ENCODE results near the gene NET1. TPM values are rescaled to one million over a fixed set of nuclear protein-coding genes. Genes with fewer than 3 reads are reported as not detected.

Gene NET1
- polyA plus RNA-seq, 2 of the 4 experiments (the other 2 are of a cell fraction) = 42.9 to 132 TPM

GRCh38 chr10:5442990-5443370 is 30.6 kb downstream of the NET1 start:
- ATAC-seq = no peak
- no peak overlapping the region for H3K4me3 ChIP-seq
- no peak for TF ChIP-seq GATA3 (IDR thresholded peaks at IDR 0.05; ENCODE audit: borderline replicate concordance)
- TF ChIP-seq MYC (IDR thresholded peaks at IDR 0.05; ENCODE audit: borderline replicate concordance, low read length) = no peak
- TF ChIP-seq ESRRA (IDR thresholded peaks at IDR 0.05; ENCODE audit: borderline replicate concordance, low read length) = no peak
- no peak for TF ChIP-seq TP53 (CRISPR knock-in tag; IDR thresholded peaks at IDR 0.05)
- no peak for TF ChIP-seq CHD2 (IDR thresholded peaks at IDR 0.05; ENCODE audit: low read length, partially characterized antibody)
- TF ChIP-seq HOXB13 (CRISPR knock-in tag; IDR thresholded peaks at IDR 0.05; ENCODE audit: low read depth) = no peak
- TF ChIP-seq TFCP2L1 (CRISPR knock-in tag; IDR thresholded peaks at IDR 0.05) = no peak
- no peak for TF ChIP-seq ZNF302 (CRISPR knock-in tag; IDR thresholded peaks at IDR 0.05)
- no peak for TF ChIP-seq SMC3 (IDR thresholded peaks at IDR 0.05)
- no peak for TF ChIP-seq MAZ (IDR thresholded peaks at IDR 0.05; ENCODE audit: borderline replicate concordance, low read depth, low read length)
- no peak for TF ChIP-seq POLR2AphosphoS2 (conservative IDR thresholded peaks at IDR 0.05; ENCODE audit: low read length)
- TF ChIP-seq CTCF (IDR thresholded peaks at IDR 0.05) = no peak
- TF ChIP-seq FOXS1 (CRISPR knock-in tag; IDR thresholded peaks at IDR 0.05) = no peak
- TF ChIP-seq JUNB (IDR thresholded peaks at IDR 0.05) = no peak
- TF ChIP-seq RAD21 (conservative IDR thresholded peaks at IDR 0.05 in 1 of 2, IDR thresholded peaks at IDR 0.05 in 1 of 2) = no peak
- POLR2A ChIA-PET = interaction anchor here (0.7 kb wide), 1 partner anchor 448 kb away, joined by 3 read pairs; no protein-coding TSS in a partner anchor
- no peak overlapping the region for H3K4me2 ChIP-seq
- FAIRE-seq = no peak
- H3K9me3 ChIP-seq = no peaks in the 10 kb centered on the region
- no peak overlapping the region for H3K27ac ChIP-seq
- H3K4me1 ChIP-seq = peaks cover 7% of the 10 kb centered on the region
- WGBS (ENCODE audit: missing lambda C conversion rate) = 84% methylated on average over 1 of the region's 1 CpG
- CTCF ChIA-PET = interaction anchor here (0.6 to 12.8 kb wide), 18 partner anchors 9 to 628 kb away, joined by 3 to 432 read pairs (median 5); no protein-coding TSS in a partner anchor
- no peak for DNase-seq (ENCODE audit: low read depth in 1 of 2, low spot score in 1 of 2)

- H3K4me3 ChIP-seq = no peak overlapping the region
- peaks cover 7% of the 10 kb centered on the region for H3K4me1 ChIP-seq
- CTCF ChIA-PET = interaction anchor here (0.6 to 12.8 kb wide), 11 partner anchors 9 to 628 kb away, joined by 3 to 432 read pairs (median 8); no protein-coding TSS in a partner anchor
- TF ChIP-seq ZNF302 (CRISPR knock-in tag; IDR thresholded peaks at IDR 0.05) = no peak
- TF ChIP-seq FOSL2 (IDR thresholded peaks at IDR 0.05) = no peak
- no peak for TF ChIP-seq FOSL2 (CRISPR knock-in tag; IDR thresholded peaks at IDR 0.05)
- no peak for TF ChIP-seq BHLHE40 (IDR thresholded peaks at IDR 0.05; ENCODE audit: low read depth, low read length)
- no peak for TF ChIP-seq JUNB (IDR thresholded peaks at IDR 0.05)
- TF ChIP-seq RCOR1 (IDR thresholded peaks at IDR 0.05; ENCODE audit: low read depth, low read length) = no peak
- TF ChIP-seq HES2 (IDR thresholded peaks at IDR 0.05) = no peak
- no peak for TF ChIP-seq MAX (IDR thresholded peaks at IDR 0.05)
- TF ChIP-seq KDM5A (IDR thresholded peaks at IDR 0.05) = no peak
- no peak for TF ChIP-seq BCL3 (IDR thresholded peaks at IDR 0.05)
- TF ChIP-seq CHD4 (IDR thresholded peaks at IDR 0.05; ENCODE audit: borderline replicate concordance) = no peak
- no peak for TF ChIP-seq HOXB5 (CRISPR knock-in tag; IDR thresholded peaks at IDR 0.05)
- no peak for TF ChIP-seq EP300 (IDR thresholded peaks at IDR 0.05)
- no peak for TF ChIP-seq RARB (CRISPR knock-in tag; IDR thresholded peaks at IDR 0.05)
- no peak for TF ChIP-seq HDAC2 (IDR thresholded peaks at IDR 0.05)
- WGBS (ENCODE audit: missing lambda C conversion rate) = 87% methylated on average over 1 of the region's 1 CpG
- H3K9me3 ChIP-seq = no peaks in the 10 kb centered on the region
- H3K4me2 ChIP-seq = no peak overlapping the region
- ATAC-seq = no peak
- POLR2A ChIA-PET = interaction anchor here (0.7 kb wide), 1 partner anchor 447 kb away, joined by 3 read pairs; no protein-coding TSS in a partner anchor
- no peak for FAIRE-seq
- no peak for DNase-seq (ENCODE audit: low read depth in 1 of 2, low spot score in 1 of 2)
- H3K27ac ChIP-seq = no peak overlapping the region
Measured at GRCh38 chr10:5443429-5443828, 31.1 kb downstream of the NET1 start.
